Muscle of arm (tissue), 12 donors: ENCODE results near the gene PDE8B. TPM values are rescaled to one million over a fixed set of nuclear protein-coding genes. Genes with fewer than 3 reads are reported as not detected.
"Not testable (repeated sequence)": the region's sequence is repeated elsewhere in the genome, so short reads cannot be mapped to it uniquely, and the experiment has no call there.

Experiments
- DNase-seq: peaks from one replicate; pipeline ENCODE4 v3.0.0-alpha.2; 2013
- polyA plus RNA-seq, 12 donors: library from polyadenylated mRNA; unstranded; fragments of 120-200 nt; gene quantifications; one replicate each; pipeline ENCODE4 v1.2.1, GENCODE V29; 2013; ENCODE audit not compliant: insufficient read length in 12 of 12

PDE8B gene
- polyA plus RNA-seq, 12 donors, result 2.0 to 30.1 (median 3.8) TPM; not detected in 1

DNA sequence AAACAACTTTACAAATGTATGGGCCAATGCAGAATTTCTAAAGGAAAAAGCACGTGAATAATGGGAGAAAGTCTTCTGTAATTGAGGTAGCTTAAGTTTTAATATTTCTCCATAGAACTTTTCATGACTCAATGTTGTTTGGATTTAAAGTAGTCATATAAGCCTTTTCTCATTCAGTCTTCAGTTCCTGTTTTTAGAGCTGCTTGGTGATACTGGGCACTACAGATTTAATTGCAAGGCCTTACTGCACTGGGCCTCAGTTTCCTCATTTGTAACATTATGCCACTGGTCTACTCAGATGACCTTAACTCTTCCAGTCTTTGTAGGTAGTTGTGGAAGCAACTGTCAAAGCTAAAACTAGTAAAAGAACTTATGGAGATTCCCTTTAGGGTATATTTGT is 221.2 kb downstream of the PDE8B start:
- DNase-seq, result no peak

DNA sequence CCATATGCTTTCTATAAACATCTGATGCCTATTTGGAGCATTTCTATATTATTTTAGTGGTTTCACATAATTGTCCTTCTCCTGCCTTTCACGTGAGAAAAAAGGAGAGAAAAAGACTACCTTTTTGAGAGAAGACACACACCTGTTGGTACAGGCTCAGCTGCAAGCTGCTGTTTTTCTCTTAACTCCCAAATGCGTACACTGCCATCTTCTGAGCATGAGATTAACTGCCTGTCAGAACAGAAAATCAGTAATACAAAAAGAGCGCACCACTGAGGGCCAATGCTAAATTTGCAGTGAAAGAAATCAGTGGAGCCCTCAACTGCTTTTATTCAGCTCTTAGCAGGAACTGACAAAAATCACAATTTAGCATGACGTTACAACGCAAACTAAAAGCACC is 226.7 kb downstream of the PDE8B start:
- DNase-seq, result no peak

DNA sequence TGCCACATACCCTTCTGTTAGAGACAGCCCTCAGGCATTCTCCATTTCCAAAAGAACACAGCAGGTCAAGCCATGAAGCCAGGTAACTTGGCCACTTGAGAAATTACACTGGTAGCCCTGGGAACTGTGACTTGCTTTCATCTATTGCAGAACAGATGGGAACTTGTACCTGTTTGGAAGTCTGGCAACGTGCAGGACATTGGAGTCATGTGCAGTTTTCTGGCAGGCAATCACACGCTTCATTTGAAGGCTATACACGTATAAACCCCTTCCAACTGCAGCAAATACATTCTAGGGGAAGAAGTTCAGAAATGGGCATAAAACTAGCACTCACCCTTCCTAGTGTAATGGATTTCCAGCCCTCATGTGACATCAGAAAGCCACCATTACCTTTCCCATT is 227.6 kb downstream of the PDE8B start:
- DNase-seq, result no peak

DNA sequence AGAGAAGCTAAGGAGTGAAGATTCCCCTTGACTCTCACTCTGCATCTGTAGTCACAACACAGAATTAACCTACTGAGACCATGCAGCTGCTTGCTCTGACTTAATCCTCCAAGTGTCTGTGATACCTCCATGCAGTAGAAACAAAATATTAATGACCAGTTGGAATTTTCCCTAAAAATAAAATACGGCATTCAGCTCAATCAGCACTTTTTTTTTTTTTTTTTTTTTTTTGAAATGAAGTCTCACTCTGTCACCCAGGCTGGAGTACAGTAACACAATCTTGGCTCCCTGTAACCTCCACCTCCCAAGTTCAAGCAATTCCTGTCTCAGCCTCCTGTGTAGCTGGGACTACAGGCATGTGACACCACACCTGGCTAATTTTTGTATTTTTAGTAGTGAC is 233.2 kb downstream of the PDE8B start:
- no peak for DNase-seq

DNA sequence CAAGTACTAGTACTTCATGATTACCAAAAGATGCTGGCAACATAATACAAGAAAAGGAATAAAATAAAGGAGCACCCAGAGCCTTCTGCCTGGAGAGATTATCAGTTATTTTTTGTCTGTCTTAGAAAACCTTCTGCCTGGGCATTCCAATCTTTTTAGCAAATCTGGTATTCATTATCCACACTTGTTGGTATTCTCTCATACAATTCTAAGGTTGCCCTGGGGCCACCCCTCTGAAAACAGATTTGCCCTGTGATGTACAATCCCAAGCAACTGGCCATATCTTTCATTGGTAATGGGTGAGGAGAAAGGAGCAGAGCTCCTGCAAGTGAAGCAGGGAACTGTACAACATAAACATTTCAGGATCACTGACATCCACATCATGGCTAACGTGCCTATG is 233.9 kb downstream of the PDE8B start:
- DNase-seq, result no peak

DNA sequence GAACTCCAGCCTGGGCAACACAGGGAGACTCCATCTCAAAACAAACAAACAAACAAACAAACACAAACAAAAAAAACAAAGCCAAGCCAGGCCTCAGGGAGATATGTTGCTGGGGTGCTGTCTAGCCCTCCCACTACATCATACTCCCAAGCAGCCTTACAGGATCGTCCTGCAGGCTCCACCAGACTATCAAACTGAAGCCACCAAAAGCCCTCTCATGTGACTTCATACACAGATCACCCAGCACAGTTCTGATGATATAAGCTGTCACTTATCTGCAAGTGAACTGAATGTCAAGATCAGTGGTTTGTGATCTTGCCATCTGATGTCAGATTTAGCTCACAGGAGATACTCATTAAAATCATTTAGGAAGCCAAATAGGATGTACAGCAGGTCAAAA is 238.4 kb downstream of the PDE8B start:
- no peak for DNase-seq

DNA sequence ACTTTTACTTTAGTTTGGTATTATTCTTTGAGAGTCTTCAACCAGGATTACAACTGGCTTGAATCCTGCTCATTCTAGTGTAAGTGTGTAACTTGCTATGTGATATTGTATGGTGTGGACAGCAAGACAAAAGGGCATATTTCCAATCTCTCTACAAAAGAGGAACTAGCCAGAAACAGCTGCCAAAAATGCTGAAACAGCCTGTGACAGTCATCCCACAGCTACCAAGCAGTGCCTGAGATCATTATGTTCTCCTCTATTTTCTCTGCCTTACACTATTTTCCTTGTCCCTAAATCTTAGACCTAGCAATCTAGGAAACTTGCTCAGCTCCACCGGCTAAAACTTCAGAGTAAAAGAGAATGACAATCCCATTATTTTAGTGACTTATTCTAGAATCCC is 238.8 kb downstream of the PDE8B start:
- no peak for DNase-seq

DNA sequence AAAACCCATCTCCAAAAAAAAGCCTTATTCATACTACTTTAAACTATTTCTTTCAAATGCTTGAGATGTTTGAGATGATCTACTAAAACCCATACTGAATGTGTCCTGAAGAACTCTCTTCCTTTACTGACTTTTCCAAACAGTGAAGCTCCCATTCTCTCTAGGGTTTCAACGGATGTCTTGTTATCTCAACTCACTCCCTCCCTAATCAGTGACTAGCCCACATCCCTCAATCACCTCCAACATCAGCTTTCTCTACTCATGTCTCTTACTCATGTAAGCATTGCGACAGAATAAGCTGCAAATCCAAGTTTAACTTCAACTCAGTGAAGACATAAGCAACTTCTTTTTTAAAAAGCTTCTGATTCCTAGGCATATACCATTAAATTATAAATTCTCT is 239.5 kb downstream of the PDE8B start:
- DNase-seq, result no peak

DNA sequence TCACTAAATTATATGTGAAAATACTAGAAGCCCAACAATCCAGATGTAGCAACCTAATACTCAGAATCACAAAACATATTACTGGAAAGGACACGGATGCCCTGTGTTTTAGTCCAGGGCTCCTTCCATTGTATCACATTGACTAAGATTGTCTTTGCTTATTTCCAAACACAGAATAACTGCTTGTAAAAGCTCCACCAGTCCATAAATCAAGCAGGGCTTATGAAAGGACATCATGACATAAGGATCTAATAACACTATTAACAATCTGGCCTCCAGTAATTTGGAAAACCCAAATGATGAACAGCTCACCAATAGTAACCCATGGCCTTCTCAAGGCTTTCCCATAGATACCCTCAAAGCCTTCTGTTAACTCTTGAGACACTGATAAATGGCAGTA is 241.9 kb downstream of the PDE8B start:
- DNase-seq, result no peak

DNA sequence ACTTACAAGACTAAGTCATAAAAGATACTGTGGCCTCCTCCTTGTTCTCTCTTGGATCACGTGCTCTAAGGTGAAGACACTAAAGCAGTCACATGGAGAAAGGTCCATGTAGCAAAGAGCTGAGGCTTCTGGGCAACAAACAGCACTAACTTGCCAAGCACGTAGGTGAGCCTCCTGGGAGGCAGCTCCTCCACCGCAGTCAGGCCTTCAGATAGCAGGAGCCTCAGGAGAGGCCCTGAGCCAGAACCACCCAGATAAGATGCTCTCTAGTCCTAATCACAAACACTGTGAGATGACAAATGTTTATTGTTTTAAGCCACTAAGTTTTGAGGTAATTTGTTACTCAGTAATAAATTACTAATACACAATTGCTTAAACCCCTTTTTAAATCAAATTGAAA is 243.6 kb downstream of the PDE8B start:
- DNase-seq, result no peak

DNA sequence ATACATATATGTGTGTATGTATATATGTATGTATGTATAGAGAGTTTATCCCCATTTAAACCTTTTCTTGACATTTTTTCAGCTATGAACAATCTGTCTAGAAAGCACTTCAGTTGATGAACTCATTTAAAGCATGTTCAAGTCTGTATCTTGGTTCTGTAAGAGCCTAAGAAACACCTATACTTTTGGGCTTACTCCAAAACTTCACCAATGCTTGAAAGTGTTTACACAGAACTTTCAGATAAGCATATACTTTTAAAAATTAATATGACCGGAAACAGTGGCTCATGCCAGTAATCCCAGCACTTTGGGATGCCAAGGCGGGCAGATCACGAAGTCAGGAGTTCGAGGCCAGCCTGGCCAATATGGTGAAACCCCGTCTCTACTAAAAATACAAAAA is 250.8 kb downstream of the PDE8B start:
- no peak for DNase-seq

DNA sequence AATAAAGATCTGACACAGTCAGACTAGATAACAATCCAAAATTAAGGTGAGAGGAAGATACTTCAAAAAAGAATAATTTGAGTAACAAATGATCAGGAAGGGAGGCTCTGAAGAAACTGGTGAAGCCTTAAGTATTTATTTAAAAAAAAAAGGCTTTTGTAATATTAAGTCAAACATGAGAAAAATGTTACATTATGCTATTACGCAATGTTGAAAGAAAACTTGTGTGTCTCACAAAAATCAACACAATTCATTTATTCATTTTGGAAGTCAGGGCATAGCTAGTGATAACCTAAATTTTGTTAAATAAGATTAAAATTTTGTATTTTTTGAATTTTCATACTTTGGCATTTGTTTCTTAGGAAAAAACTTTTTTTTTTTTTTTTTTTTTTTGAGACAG is 253.4 kb downstream of the PDE8B start:
- DNase-seq, result no peak

DNA sequence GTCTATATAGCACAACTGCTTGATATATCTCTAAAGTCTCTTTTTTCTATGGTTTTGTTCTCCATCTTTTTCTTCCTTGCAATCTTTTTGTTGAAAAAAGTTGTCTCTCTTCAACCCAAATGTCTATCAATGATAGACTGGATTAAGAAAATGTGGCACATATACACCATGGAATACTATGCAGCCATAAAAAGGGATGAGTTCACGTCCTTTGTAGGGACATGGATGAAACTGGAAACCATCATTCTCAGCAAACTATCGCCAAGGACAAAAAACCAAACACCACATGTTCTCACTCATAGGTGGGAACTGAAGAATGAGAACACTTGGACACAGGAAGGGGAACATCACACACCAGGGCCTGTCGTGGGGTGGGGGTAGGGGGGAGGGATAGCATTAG is 258.4 kb downstream of the PDE8B start:
- not testable (repeated sequence) for DNase-seq

DNA sequence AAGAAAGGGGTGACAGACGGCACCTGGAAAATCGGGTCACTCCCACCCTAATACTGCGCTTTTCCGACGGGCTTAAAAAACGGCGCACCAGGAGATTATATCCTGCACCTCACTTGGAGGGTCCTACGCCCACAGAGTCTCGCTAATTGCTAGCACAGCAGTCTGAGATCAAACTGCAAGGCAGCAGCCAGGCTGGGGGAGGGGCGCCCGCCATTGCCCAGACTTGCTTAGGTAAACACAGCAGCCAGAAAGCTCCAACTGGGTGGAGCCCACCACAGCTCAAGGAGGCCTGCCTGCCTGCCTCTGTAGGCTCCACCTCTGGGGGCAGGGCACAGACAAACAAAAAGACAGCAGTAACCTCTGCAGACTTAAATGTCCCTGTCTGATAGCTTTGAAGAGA is 264.6 kb downstream of the PDE8B start:
- not testable (repeated sequence) for DNase-seq

Other genes with a start within 250 kb of the PDE8B start
- 10 to 100 TPM in 11 of 12 donors, not detected in 1; 15.2 to 27.0 (median 17.7) TPM for gene AGGF1, start 180.3 kb upstream of the PDE8B start, polyA plus RNA-seq
- gene ZBED3, start 123.4 kb upstream of the PDE8B start, polyA plus RNA-seq, result 10 to 100 TPM in 6 of 12 donors, 1 to 10 TPM in 5, not detected in 1; 7.5 to 21.4 (median 10.2) TPM